GM12873 (cell line): ENCODE results near the gene NUP214.

Experiments used
- CTCF ChIP-seq: IDR thresholded peaks from 2 replicates; pipeline ENCODE4 v1.5.1; 2012; ENCODE audit warnings: low read depth, mild to moderate bottlenecking, moderate library complexity, low read length, control low read depth; ENCODE audit not compliant: insufficient read depth; ENCODE audit errors: missing control alignments

NUP214 gene

GRCh38 chr9:131234799-131235479 lies 109.6 kb downstream of the NUP214 start:
- TF ChIP-seq CTCF = no peak

GRCh38 chr9:131235480-131235851 lies 110.1 kb downstream of the NUP214 start:
- TF ChIP-seq CTCF = no peak

GRCh38 chr9:131236161-131236560 lies 110.8 kb downstream of the NUP214 start:
- TF ChIP-seq CTCF = no peak

GRCh38 chr9:131236761-131237160 lies 111.4 kb downstream of the NUP214 start:
- TF ChIP-seq CTCF = no peak

GRCh38 chr9:131237291-131237690 lies 111.9 kb downstream of the NUP214 start:
- no peak for TF ChIP-seq CTCF

GRCh38 chr9:131237931-131238401 lies 112.6 kb downstream of the NUP214 start:
- no peak for TF ChIP-seq CTCF

GRCh38 chr9:131238402-131239021 lies 113.1 kb downstream of the NUP214 start:
- TF ChIP-seq CTCF = no peak
